Body of pancreas (tissue), 4 donors: ENCODE results near the gene HCN3. TPM values are rescaled to one million over a fixed set of nuclear protein-coding genes. Genes with fewer than 3 reads are reported as not detected.

Source experiments
- ATAC-seq: fragments of 150-250 bp; one replicate; pipeline ENCODE4 v1.9.1; 2016
- DNase-seq, 4 donors: peaks; one replicate each; pipeline ENCODE4 v3.0.0-alpha.2; 2019
- H3K27ac ChIP-seq, 4 donors: fragments of 200-600 bp; sonication (generic); 1 replicate in 3 of 4; 2 replicates in 1 of 4; pipeline versions ENCODE4 v1.5.1 to v1.6.1; 2016 to 2019; ENCODE audit warnings: mild to moderate bottlenecking in 1 of 4, mixed read lengths in 1 of 4, moderate library complexity in 1 of 4
- H3K27me3 ChIP-seq, 2 donors: fragments of 200-600 bp; sonication (generic); one replicate each; pipeline ENCODE4 v1.6.0; 2016; ENCODE audit warnings: mild to moderate bottlenecking in 1 of 2
- H3K36me3 ChIP-seq, 2 donors: fragments of 200-600 bp; sonication (generic); replicated peaks in 1 of 2; 2 replicates each; pipeline ENCODE4 v1.5.1; 2016; ENCODE audit warnings: low read depth in 2 of 2; ENCODE audit not compliant: insufficient read depth in 1 of 2
- H3K4me1 ChIP-seq: fragments of 200-600 bp; sonication (generic); one replicate; pipeline ENCODE4 v1.6.0; 2016
- H3K4me3 ChIP-seq, 2 donors: fragments of 200-600 bp; sonication (generic); 1 replicate in 1 of 2; 2 replicates in 1 of 2; pipeline ENCODE4 v1.5.1; 2016 to 2019
- H3K9me3 ChIP-seq, 3 donors: fragments of 200-600 bp; sonication (generic); 1 replicate in 2 of 3; 2 replicates in 1 of 3; pipeline ENCODE4 v1.5.1; 2016
- POLR2A ChIP-seq, 3 donors: fragments of 450-650 bp; IDR thresholded peaks; one replicate each; pipeline ENCODE4 v1.6.1; 2016; ENCODE audit warnings: antibody characterized with exemption in 3 of 3, mild to moderate bottlenecking in 2 of 3
- WGBS, 2 donors: methylation state at CpG; one replicate each; pipeline ENCODE4 v1.1.5; 2017; 5-methylcytosine and 5-hydroxymethylcytosine counted together
- intact Hi-C: fragments of 100-400 bp; cut with DNase I; formaldehyde crosslinking; loops from one replicate; pipeline ENCODE4 v1.15.1; 2023
- total RNA-seq, 2 donors: library from RNA; depleted of rRNA; stranded (reverse); fragments of >200 nt; gene quantifications; one replicate each; pipeline ENCODE4 v1.1.0, GENCODE V29; 2016
- TF ChIP-seq, protein P1 (sequence below), 7 experiments: fragments of 450-650 bp in 4 of 7; fragments of 200-600 bp in 3 of 7; sonication (generic) in 3 of 7; IDR thresholded peaks; one replicate each; pipeline ENCODE4 v1.5.1; 2016 to 2019; ENCODE audit warnings: antibody characterized with exemption in 7 of 7

The HCN3 gene
- total RNA-seq, 2 donors from 2014 or later: 1.3 to 2.9 TPM

DNA sequence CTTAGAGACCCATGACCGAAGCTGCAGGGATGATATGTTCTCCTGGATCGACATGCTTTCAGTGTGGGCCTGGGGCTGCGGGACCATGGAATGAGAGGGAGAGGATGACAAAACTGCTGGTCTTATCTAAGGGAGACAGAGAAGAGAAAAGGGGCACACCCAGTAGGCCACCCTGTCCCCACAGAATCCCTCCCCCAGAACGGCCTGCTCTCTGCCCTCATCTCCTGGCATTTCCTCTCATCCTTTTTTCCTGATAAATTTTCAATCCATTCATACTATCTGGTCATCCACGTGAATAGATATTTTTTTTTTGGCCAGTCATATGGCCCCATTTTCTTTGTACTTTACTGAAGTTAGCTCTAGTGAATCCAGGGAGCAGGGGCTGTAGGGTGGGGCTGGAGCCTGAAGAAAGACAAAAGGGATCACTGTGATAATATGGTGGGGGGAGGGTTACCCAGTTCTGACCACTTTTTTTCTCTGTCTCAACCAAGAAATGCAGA, 24.1 kb downstream of the HCN3 start, which contains the start of gene PKLR:
TSS of gene PKLR (minus strand) at position 97 of the 500 bp plus-strand sequence. CDS start at position 54, 43 bp downstream.
- Histone ChIP-seq H3K27me3 (no peaks in the 10 kb centered on the region), H3K4me3 (no peak within 1 kb of the TSS), H3K9me3 (no peaks in the 10 kb centered on the region), H3K4me1 (no peaks in the 10 kb centered on the region), H3K27ac (no peak within 1 kb of the TSS), H3K36me3 (no peaks in the 10 kb centered on the region)
- intact Hi-C loops: no loop called here
- ATAC-seq (no peak), DNase-seq (no peak)
- whole genome bisulfite sequencing, 2 donors: 74 to 83% methylated on average over 5 of the region's 5 CpGs
- TF ChIP-seq POLR2A (IDR thresholded peaks at IDR 0.05): no peak
- TF ChIP-seq, protein P1, sequence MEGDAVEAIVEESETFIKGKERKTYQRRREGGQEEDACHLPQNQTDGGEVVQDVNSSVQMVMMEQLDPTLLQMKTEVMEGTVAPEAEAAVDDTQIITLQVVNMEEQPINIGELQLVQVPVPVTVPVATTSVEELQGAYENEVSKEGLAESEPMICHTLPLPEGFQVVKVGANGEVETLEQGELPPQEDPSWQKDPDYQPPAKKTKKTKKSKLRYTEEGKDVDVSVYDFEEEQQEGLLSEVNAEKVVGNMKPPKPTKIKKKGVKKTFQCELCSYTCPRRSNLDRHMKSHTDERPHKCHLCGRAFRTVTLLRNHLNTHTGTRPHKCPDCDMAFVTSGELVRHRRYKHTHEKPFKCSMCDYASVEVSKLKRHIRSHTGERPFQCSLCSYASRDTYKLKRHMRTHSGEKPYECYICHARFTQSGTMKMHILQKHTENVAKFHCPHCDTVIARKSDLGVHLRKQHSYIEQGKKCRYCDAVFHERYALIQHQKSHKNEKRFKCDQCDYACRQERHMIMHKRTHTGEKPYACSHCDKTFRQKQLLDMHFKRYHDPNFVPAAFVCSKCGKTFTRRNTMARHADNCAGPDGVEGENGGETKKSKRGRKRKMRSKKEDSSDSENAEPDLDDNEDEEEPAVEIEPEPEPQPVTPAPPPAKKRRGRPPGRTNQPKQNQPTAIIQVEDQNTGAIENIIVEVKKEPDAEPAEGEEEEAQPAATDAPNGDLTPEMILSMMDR (IDR thresholded peaks at IDR 0.05): no peak

DNA sequence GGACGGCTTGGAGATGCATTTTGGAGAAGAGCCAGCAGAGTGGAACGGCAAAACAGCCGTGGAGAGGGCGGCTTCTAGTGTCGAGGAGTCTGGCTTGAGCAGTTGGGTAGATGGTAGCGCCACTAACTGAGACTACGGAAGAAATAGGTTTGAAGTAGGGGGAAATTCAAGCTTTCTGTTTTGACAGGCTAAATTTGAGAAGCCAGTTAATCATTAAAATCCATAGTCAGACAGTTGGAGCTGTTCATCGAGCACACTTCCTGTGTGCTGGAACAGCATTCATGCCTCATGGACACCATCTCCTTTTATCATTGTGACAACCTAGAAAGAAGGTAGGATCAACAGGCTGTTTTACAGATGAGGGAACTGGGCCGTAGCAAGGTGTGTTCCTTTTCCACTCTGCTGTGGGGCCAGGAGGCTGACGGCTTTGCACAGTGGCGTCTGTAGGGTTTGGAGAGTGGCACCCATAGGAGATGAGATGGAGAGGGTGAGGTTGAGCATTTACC, 27.3 kb downstream of the HCN3 start:
- no peak for ATAC-seq
- intact Hi-C loops: no loop called here
- no peak overlapping the region for H3K27ac ChIP-seq

DNA sequence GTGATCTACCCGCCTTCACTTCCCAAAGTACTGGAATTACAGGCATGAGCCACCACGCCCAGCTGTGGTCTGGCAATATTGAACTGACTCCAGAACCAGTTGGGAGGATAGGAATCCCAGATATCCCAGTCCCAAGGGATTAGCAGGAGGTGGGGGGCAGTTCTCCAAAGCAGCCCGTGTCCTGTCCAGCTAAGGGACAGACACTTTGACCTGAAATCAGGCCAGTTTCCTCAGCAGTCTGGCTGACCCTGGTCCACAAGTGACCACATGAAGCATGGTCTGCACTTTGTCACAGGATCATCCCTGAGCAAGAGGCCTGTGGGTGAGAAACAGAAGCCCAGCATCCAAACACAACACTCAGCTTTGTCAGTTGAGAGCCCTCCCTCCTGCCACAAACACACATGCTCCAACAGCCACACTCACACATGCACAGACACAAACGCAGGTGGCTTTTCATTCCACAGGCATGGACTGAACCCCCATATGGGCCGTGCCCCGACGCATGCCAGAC, 28.7 kb downstream of the HCN3 start:
- intact Hi-C loops: no loop called here
- no peak for TF ChIP-seq POLR2A (IDR thresholded peaks at IDR 0.05)
- TF ChIP-seq, protein P1 (IDR thresholded peaks at IDR 0.05): no peak
- Histone ChIP-seq H3K4me1 (peaks cover 25% of the 10 kb centered on the region), H3K27ac (no peak overlapping the region), H3K4me3 (no peak overlapping the region), H3K9me3 (no peaks in the 10 kb centered on the region), H3K27me3 (no peaks in the 10 kb centered on the region), H3K36me3 (no peaks in the 10 kb centered on the region)
- DNase-seq: peak in 2 of 4 donors; percentile 25 to 29
- WGBS, 2 donors: 55 to 75% methylated on average over 3 to 7 of the region's 7 CpGs
- ATAC-seq: no peak

More for the DNA sequence above, 27.3 kb downstream of the HCN3 start:
- H3K27me3 ChIP-seq: no peaks in the 10 kb centered on the region
- TF ChIP-seq, protein P1 (IDR thresholded peaks at IDR 0.05): no peak
- no peak for TF ChIP-seq POLR2A (IDR thresholded peaks at IDR 0.05)
- no peaks in the 10 kb centered on the region for H3K36me3 ChIP-seq
- H3K4me3 ChIP-seq: no peak overlapping the region
- WGBS, 2 donors: 57 to 64% methylated on average over 11 of the region's 11 CpGs
- no peak for DNase-seq
- H3K9me3 ChIP-seq: no peaks in the 10 kb centered on the region
- H3K4me1 ChIP-seq: peaks cover 12% of the 10 kb centered on the region

DNA sequence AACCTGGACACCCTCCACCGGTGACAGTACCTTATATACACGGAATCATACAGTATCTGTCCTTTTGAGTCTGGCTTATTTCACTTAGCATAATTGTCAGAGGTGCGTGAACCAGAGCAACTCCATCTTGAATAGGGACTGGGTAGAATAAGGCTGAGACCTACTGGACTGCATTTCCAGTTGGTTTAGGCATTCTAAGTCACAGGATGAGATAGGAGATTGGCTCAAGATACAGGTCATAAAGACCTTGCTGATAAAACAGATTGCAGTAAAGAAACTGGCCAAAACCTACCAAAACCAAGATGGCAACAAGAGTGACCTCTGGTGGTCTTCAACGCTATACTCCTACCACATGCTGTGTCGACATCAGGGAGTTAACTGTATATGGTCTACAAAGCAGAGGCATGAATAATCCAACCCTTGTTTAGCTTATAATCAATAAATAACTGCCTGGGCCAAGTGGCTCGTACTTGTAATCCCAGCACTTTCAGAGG, 30.0 kb downstream of the HCN3 start:
- no peaks in the 10 kb centered on the region for H3K9me3 ChIP-seq
- no peaks in the 10 kb centered on the region for H3K27me3 ChIP-seq
- DNase-seq (peak in 1 of 4 donors; percentile 14), ATAC-seq (no peak)
- peak overlapping the region in 1 of 4 donors; percentile 94 for H3K27ac ChIP-seq
- peaks cover 31% of the 10 kb centered on the region for H3K4me1 ChIP-seq
- no peak overlapping the region for H3K4me3 ChIP-seq
- 45 to 69% methylated on average over 6 of the region's 6 CpGs for WGBS, 2 donors
- H3K36me3 ChIP-seq: no peaks in the 10 kb centered on the region
- intact Hi-C loops: no loop called here
- TF ChIP-seq POLR2A (IDR thresholded peaks at IDR 0.05): no peak
- TF ChIP-seq, protein P1 (IDR thresholded peaks at IDR 0.05): peak in 2 of 7 experiments; percentile 11 to 15
